HK-2 (cell line): ENCODE results near the gene HMGXB3.

Source experiments
- DNase-seq: peaks from one replicate; pipeline ENCODE4 v3.0.0-alpha.2; 2018; ENCODE audit not compliant: unreplicated experiment

HMGXB3 gene

DNA sequence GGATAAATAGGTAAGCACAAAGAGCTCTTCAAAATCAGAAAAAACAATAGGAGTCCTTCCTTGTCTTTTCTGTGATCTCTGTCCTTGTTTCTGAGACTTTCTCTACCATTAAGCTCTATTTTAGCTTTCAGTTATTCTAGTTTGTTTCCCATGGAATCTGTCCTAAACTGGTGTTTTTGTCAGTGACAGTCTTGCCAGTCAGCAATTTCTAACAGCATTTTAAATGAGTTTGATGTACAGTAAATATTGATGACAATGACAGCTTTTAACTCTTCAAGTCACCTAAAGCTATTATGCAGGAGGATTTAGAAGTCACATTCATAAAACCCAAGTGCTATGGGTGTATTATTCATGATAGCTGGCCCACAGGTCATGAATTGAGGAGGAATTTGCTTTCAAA is 18.0 kb upstream of the HMGXB3 start:
- DNase-seq = no peak

DNA sequence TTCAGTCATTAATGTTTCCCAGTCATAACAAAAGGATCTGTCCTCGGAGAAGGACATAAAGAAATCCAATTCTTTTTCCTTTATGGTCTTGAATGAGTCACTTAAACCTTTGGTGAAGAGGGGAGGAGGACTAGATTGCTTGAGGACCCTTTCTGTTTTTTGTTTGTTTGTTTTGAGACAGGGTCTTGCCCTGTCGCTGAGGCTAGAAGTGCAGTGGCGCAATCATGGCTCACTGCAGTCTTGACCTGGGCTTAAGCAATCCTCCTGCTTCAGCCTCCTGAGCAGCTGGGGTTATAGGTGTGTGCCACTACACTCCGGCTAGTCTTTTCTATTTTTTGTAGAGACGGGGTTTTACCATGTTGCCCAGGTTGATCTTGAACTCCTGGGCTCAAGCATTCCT is 12.4 kb upstream of the HMGXB3 start:
- no peak for DNase-seq

DNA sequence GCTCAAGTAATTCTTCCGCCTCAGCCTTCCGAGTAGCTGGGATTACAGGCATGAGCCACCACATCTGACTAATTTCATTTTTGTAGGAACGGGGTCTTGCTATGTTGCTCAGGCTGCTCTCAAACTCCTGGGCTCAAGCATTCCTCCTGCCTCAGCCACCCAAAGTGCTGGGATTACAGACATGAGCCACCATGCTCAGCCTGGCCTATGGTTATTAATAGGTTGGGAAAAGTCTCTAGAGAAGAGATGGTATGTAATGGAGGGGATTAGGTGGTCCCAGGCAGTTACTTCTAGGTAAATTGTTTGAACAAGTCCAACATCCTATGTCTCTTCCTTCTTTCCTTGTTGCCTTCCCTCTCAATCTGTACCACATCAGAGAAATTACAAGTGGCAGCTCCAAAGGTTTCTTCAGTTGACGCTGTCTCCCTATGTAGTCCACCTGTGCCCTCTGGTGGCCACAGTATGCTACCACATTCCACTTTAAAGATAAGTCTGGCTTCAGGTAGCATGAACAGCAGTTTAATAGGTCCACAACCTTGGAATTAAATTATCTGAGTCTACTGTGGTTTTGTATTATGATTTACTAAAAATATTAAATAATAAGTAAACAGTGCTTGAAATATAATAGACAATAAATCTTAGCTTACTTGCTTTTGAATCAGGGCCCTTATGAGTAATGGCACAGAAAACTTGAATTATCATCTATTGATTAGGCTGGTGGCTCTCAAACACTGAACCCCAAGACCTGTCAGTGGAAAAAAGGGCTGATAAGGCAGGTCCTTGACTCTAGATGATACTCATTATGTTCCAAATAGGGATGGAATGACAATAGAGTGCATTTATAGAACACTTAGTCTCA is 9.8 kb upstream of the HMGXB3 start:
- DNase-seq = peak; percentile 52

DNA sequence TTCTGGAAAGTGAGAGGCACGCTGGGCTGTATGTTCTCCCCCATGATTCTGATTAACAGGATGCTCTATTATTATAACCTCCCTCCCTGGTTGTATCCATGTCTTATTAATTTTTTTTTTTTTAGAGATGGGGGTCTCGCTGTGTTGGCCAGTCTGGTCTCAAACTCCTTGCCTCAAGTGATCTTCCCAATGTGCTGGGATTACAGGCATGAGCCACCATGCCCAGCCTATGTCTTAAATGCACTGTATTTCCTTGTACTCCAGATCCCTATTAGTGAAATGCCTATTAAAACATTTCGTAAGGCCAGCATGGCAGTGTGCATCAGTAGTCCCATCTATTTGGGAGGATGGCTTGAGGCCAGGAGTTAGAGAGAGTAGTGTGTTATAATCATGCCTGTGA is 7.1 kb upstream of the HMGXB3 start:
- no peak for DNase-seq

DNA sequence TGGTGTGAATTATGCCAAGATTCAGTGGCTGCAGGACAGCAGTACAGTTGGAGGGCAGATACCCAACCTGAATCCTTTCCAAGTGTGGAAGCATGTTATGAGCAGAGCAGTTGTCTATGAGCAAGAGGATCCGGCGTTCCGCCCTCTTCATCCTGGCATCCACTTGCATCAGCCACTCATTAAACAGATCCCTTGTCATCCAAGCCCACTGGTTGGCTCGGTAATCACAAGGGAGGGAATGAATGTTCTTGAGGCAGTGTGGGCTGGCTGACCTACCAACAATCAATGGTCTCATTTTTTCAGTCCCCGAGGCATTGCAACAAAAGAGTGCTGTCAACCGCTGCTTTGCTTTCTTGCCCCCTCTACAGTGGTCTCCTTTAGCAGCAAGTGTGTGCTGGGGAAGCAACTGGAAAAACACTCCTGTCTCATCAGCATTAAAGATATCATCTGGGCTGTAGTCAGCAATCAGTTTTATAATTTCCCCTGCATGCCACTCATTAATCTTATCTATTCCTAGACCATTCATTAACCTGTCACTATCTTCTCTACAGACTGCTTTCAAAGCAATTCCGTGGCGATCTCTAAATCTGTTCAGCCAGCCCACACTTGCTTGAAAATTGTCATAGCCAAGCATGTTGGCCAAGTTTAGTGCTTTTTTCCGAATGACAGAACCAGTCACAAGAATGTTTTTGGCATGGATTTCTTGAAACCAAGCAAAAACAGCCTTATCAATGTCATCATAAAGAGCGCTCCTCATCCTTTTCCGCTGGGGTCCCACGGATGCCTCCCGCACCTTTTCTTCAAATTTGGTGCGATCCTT is 4.9 kb upstream of the HMGXB3 start:
- DNase-seq = no peak

DNA sequence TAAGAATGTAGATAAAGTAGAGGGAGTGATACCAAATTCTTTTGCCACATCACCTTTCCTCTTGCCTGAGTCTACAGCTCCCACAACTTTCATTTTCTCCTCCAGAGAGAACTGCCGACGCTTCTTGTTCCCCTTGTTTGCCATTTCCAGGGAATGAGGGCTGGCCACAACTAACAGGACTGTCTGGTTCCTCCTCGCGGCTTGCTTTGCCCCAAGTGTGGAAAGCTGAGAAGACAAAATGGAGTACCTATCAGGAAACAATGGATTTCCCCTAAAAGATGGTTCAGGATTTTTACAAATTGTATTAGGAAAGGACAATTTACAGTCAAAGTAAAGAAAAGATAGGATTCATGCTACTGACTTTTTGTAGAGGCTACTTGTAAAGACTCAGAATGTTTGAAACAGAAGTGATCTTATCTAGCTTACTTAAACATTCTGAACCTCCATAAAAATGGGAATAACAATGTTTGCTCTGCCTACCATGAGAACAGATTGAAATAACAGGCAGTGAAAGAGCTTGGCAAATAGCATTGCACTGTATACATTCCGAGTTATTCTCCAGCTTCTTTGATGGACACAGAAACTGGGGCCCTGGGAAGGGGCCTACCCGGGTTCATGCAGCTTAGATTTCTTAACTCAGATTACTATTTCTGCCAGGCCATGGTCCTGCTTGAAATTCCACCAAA is 4.2 kb upstream of the HMGXB3 start:
- DNase-seq = no peak

DNA sequence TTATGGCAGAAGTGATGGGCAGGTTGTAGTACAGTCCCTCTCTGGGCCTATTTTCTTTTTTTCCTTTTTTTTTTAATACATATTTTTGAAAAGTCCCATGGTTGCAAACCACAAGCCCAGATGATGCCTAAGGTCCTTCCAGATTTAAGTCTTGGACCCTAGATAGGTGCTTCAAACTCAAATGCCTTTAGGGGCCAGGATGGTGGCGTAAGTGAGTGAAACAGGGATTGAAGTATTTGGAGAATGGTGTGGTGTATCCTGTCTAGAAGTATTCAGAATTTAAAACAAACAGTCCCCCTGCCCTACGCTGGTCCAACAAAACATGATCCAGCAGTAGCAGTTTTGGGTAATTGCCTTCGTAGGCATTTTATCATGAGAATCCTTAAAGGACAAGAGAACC is 2.3 kb upstream of the HMGXB3 start:
- no peak for DNase-seq

DNA sequence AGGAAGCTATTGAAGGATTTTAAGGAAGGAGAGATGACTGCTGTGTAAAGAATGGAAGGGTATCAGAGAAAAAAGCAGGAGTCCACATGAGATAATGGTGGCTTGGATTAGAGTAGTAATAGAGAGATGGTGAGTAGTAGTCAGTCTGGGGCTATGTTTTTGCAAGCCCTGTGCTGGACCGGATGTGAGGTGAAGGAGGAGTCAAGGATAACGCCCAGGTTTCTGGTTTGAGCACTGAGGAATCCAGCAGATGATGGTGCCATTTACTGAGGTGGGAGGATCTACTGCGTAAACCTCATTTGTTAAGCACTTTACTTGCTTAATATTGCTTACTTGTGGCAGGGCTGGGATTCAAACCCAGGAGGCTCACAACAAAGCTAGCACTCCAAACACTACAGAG is 1.2 kb upstream of the HMGXB3 start:
- no peak for DNase-seq

DNA sequence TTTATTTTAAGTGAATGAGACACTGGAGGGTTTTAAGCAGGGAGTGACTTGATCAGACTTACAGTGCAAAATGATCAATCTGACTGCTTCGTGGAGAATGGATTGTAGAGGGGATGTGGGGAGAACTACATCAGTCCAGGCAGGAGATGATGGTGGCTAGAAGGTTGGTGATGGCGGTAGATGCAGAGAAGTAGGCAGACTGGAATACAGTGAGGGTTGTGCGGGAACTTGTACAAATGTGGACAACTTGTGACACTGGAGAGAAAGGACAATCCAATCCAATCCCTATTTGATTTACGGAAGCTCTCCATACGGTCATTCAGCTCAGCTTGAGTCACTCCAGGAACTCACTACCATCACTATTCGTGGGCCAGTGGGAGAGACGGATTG is 678 bp upstream of the HMGXB3 start:
- no peak for DNase-seq

DNA sequence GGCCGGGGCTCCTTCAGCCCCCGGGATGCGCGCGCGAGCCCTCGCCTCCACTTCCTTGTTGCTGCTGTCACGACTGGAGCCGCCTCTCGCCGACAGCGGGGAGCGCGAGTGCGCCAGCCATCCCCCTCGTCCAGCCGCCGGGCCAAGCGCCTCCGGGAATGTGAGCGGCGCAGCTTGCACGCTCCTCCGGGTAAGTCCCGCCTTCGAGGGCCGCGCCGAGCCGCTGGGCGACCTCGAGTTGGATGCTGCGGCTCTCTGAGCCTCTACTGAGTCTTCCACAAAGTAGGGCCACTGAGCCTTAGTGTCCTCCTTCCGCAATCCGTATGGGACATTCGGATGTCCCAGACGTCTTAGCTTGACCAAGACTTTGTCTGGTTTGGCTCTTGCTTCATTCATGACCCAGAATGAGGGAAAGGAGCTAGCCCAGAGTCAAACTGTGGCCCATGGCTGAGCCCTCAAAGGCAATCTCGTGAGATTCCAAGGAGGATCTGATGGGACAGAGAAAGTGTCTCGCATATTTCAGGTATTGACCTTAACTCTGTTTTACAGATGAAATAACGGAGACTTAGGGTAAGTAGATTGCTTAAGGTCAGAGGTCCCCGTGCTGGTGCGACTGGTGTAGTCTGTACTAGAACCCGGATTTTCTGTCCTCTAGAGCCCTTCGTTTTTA is 586 bp downstream of the HMGXB3 start:
- peak; percentile 34 for DNase-seq

DNA sequence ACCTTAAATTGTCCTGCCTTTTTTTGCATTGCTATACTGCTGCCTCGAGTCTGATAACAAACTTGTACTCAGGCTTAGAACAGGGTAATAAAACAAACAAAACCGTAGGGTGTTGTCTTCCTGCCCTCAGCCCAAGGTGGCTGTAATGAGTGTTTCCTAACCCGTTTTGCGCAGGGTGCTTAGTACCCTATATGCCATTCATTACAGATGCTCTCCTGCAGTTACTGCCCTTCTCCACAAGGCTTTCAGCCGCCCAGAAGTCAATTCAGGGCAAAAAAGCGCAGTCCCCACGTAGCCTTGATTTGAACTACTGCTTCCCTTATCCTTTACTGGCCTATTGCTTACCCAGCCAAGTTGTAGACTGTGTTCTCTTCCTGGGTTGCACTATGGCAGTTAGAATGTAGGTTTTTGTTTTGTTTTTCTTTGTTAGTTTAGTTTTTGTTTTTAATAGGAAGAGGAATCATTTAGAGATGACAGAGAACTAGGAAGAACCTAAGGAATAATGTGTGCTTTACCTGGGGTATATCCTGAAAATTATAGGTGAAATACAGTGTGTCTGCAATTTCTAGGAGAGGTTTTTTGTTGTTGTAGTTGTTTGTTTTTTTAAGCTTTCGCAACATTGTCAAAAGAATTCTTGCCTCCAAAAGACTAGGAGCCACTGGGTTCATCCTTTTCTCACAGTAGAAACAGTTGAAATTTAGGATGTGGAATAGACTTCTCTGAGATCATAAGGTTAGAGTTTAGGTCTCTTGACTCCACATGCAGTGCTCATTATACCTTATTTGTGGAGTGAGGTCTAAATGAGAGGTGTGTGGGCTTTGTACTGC is 1.3 kb downstream of the HMGXB3 start:
- peak; percentile 33 for DNase-seq

DNA sequence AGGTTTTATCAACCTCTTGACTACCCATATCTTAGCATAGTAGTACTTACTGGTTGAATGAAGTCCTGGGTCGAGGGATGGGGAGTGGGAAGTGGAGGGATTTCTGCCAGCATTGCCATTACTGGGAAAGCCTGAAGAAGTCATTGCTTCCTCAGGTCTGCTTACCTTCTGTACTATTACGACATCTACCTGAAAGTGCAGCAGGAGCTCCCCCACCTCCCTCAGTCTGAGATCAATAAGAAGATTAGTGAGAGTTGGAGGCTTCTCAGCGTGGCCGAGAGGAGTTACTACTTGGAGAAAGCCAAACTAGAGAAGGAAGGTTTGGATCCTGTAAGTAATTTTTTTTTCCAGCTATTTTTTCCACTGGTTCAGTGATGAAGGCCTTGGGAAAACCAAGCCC is 5.8 kb downstream of the HMGXB3 start:
- DNase-seq = no peak

DNA sequence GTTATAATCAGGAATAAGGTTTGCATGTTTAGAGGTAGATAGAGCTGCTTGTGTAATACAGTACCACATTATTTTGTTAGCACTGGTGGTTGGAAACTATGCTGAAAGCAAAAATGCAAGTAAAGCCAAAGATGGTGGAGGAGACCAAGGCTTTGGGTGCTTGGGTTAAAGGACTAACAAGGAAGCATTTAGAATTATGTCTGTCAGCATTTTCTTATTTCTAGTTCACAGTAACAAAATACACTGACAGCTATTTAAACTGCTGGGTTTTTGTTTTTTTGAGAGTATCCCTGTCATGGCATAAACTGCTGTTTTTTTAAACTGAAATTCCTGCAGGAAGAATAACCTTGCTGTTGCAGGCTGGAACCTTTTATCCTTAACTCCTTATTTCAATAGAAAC is 6.5 kb downstream of the HMGXB3 start:
- DNase-seq = no peak

DNA sequence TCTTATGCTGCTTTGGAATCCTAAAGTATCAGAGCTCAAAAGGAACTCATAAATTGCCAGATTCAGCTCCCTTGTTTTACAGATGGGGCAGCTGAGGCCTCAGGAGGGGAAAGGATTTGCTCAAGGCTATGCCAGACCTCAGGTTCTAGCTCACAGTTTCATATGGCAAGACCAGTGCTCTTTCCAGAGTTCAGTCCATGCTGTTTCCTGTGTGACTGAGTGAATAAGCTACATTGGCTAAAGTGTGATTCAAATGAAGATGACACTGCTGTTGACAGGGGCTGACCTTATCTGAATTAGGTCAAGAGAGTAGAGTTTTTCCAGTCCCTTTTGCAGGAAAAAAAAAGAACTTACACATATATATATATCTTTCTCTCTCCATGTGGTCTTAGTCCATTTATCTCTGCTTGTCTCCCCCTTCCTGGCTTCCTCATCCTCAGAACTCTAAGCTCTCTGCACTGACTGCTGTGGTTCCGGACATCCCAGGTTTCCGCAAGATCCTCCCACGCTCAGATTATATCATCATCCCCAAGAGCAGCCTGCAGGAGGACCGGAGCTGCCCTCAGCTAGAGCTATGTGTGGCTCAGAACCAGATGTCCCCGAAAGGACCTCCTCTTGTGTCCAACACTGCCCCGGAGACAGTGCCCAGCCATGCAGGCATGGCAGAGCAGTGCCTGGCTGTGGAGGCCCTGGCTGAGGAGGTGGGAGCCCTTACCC is 9.3 kb downstream of the HMGXB3 start:
- DNase-seq = no peak

DNA sequence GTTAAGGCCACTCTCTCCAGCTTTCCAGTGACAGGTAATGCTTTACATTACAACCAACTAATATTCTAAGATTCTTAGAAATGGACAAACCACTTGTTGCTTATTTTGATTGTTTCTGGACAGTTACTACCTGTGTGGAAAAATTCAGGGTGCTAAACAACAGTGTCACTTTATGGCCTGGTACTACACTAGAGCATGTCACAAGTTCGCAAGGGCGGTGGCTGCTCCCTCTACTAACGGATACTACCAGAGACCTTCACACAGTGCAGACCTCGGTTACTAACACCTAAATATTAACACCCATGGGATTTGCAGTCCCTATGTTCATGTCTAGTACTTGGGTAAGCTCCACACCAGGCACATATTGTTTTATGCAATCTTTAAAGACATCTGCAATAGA is 13.4 kb downstream of the HMGXB3 start:
- no peak for DNase-seq

DNA sequence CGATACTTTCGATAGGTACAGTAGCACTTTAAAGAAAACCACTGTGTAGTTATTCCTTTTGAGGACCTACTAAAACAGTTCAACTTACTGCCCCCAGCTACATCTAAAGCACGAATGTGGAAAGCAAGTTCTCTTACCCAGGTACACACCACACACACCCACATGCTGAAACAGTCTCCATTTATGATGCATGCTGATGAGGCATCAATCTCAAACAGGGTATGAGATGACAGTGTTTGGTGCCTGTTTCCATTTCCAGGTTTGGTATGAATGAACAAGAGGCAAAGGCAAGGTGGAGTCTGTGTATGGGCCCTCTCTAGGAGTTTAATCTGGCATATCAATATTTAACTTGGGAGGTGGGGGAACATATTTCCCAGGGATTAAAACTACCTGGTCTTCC is 13.9 kb downstream of the HMGXB3 start:
- DNase-seq = no peak

DNA sequence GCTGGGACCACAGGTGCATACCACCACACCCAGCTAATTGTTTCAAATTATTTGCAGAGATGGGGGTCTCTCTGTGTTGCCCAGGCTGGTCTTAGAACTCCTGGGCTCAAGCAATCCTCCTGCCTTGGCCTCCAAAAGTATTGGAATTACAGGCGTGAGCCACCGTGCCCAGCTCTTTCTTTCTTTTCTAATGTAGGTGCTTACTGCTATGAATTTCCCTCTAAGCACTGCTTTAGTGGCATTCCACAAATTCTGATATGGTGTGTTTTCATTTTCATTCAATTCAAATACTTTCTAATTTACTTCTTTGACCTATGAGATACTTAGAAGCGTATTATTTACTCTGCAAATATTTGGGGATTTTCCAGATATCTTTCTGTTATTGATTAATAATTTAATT is 14.9 kb downstream of the HMGXB3 start:
- no peak for DNase-seq

DNA sequence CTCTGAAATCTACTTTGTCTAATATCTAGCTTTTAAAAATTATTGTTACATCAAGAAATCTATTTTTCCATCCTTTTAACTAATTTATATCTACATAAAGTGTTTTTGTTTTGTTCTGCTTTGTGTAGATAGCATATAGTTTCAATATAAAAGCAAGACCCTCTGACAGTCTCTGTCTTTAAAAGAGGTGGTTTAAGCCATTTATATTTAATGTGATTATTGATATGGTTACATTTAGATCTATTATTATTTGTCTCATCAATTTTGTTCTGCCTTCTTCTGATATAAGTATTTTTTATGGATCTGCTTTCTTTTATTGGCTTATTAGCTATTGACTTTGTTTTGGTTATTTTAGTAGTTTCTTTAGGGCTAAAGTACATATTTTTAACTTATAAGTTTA is 16.0 kb downstream of the HMGXB3 start:
- DNase-seq = no peak

DNA sequence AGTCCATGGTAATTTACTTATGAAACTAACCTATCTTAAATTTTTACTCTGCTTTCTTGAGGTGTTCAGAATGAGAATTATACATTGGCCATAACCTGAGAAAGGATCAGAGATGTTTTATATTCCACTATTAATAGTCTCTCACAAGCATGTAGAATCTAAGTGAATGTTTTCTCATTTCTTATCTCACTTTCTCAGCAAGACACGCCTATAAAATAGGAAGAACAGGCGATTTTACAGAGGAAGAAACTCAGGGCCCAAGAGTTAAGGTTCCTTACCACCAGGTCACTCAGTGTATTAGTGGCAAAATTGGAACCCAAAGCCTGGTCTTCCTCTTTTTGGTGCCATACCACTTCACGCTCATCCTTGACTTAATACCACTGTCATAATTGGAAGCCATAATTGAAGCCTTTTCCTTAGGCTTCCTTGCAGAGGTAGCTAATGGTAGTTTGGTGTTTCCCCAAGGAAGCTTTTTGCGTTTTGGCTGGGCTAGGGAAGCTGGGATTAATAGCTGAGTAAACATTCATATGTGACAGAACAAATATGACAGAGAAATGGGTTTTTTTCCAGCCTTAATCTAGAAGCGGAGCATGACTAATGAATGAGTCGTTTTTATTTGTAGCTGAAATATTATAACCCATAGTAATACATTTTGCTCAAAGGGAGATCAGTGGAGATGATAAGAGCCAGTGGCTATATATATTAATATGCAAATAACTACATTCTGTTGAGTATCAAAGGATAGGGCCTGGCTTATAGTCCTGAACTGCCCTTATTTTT is 16.9 kb downstream of the HMGXB3 start:
- DNase-seq = no peak

DNA sequence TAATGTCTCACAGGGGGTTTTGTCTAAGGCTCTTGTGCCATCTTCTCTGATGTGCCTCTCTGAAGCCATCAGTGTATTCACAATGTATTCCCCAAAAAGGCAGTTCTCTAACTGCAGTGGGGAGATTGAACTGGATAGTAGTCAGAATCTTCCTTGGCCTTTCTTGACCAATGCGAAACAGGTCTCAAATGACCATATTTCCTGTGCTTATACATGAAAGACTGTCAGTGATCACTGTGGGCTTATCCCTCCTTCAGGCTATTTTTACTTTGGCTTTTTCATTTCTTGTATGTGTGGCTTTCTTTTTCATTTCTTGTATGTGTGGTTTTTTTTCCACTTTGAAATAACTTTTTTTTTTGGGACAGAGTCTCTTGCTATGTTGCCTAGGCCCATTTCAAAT is 19.7 kb downstream of the HMGXB3 start:
- DNase-seq = no peak
